Epithelial cell of umbilical artery (primary cell): ENCODE data around the gene TRAPPC2L. TPM values are rescaled to one million over a fixed set of nuclear protein-coding genes. Genes with fewer than 3 reads are reported as not detected.

Experiments
- total RNA-seq: library from RNA; depleted of rRNA; stranded (reverse); fragments of >200 nt; gene quantifications from 2 replicates; pipeline ENCODE4 v1.2.3, GENCODE V29; 2014

The TRAPPC2L gene, protein sequence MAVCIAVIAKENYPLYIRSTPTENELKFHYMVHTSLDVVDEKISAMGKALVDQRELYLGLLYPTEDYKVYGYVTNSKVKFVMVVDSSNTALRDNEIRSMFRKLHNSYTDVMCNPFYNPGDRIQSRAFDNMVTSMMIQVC
- 42.9 and 61.4 TPM in 2 replicates for total RNA-seq

DNA sequence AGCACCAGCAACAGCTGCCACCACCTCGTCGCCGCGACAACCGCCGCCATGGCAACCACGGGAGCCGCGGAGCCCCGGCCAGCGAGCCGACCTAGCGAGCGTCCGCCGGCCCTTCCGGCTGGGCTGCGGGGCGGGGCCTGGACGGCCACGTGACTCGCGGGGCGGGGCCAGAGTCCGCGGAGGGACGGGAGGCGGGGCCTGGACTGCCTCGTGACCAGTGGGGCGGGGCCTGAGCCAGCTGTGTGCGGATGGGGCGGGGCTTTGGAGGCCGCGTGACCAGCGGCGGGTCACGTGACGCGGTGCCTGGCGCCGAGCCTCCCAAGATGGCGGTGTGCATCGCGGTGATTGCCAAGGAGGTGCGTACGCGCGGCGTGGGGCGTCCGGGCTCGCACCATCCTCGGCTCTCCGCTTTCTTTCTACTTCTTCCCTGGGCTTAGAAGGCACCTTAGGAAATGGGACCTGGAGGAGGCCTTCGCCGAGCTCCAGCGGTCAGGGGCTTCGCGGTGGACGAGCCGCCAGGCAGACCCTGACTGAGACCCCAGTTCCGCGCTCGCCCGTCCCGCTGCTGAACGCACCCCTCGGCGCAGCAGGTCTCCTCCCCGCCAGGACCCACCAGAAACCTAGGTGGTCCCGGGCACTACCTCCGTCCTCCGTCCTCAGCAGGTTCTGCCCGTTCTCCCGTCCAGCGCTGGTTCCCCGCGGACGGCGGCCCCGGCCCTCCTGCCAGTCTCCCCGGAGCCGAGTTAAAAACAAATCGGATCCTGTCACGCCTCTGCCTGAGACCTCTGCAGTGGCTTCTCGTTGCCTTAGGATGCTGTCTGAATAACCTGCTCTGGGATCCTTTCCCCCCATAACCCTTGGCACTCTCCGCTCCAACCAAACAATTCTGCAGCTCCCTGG is at the start of gene TRAPPC2L, which contains the start of gene GALNS:
TSS of gene TRAPPC2L (plus strand) at position 300 of the 900 bp plus-strand sequence. CDS start at position 324, 24 bp downstream.
TSS of gene GALNS (minus strand) at position 120 of the 900 bp plus-strand sequence. CDS start at position 50, 70 bp downstream.

DNA sequence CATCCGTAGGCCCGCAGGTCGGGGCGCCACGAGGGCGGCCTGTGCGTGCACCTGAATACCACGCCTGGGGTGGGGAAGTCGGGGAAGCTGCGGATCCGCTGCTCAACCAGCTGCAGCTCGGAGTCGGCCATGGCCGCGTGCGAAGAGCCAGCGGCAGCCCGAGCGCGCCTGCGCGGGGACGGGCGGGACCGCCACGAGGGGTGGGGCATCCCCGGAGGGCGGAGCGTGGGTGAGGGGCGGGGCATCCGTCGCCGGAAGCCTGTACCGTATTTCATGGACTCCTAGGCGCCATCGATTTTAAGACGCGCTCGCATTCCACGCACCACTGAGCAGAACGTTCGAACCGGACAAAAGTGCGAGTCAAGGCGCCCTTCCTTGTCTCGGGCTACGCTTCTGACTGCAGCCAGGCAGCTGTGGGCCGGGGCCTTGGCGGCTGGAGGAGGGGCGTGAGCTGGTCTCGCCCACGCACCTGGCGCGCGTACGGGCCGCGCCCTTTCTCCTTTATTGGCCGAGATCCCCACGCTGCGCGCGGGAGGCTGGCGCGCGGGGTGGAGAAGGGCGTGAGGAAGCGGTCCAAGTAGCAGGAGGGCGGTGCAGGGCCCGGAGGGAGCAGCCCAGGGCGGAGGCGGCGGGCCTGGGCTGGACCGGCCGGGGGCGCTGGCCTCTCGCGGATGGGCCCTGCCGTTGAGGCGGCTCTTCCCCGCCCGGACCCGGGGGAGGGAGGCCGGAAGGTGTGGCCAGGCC is 45.0 kb upstream of the TRAPPC2L start, which contains the start of gene APRT:
TSS of gene APRT (minus strand) at position 160 of the 744 bp plus-strand sequence. CDS start at position 131, 29 bp downstream.

DNA sequence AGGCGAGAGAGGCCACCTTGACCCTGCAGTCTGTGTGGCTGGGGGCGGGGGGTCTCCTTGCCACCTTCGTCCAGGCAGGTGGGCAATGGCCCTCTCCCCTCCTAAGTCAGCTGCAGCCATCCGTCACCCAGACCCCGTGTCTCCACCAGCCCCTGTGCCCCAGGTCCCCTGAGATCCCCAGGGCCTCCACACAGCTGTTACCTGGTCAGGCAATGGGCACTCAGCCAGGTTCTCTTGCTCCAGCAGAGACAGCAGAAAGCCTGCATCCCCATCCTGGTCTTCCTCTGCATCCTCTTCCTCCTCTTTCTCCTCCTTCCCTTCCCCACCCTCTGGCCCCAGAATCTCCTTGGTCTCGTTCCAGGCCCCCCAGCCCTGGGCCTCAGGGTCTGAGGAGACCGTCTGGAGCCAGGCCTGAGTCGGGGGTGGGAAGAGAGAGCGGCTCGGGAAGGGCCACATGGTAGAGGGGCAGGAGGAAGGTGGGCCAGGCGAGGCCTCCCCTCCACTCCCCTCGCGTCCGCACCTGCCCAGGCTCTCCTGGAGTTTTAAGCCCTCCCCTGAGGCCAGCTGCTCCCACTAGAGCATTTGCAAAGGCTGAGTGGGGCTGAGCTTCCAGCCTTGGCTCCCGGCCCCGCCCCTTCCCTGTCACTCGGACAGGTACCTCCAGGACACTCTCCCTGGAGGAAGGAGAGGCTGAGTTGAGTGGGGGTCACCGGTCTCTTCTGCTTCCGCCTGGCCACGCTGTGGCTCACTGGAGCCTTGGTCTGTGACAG is 9.4 kb downstream of the TRAPPC2L start, which contains the start of gene PABPN1L:
TSS of gene PABPN1L (minus strand) at position 510 of the 770 bp plus-strand sequence. CDS start at position 456, 54 bp downstream.

Other genes with a start within 250 kb of the TRAPPC2L start
- not detected in 2 replicates for gene IL17C, start 218.6 kb upstream of the TRAPPC2L start, total RNA-seq
- gene CYBA, start 206.1 kb upstream of the TRAPPC2L start, total RNA-seq = 27.1 and 97.4 TPM in 2 replicates
- 79.2 and 82.8 TPM in 2 replicates for gene MVD, start 194.0 kb upstream of the TRAPPC2L start, total RNA-seq
- 0.32 TPM in 1 of 2 replicates, not detected in the other for gene SNAI3, start 170.6 kb upstream of the TRAPPC2L start, total RNA-seq
- 24.9 and 26.3 TPM in 2 replicates for gene RNF166, start 150.7 kb upstream of the TRAPPC2L start, total RNA-seq
- gene CTU2, start 150.6 kb upstream of the TRAPPC2L start, total RNA-seq = 29.3 and 41.6 TPM in 2 replicates
- 167 and 169 TPM in 2 replicates for gene PIEZO1, start 71.9 kb upstream of the TRAPPC2L start, total RNA-seq
- 13.3 and 17.0 TPM in 2 replicates for gene CDT1, start 53.3 kb upstream of the TRAPPC2L start, total RNA-seq
- gene APRT, start 45.2 kb upstream of the TRAPPC2L start, total RNA-seq = 121 and 151 TPM in 2 replicates
- 11.7 and 16.9 TPM in 2 replicates for gene GALNS, start 180 bp upstream of the TRAPPC2L start, total RNA-seq
- not detected in 2 replicates for gene PABPN1L, start 9.5 kb downstream of the TRAPPC2L start, total RNA-seq
- not detected in 2 replicates for gene CBFA2T3, start 120.1 kb downstream of the TRAPPC2L start, total RNA-seq
- gene ACSF3, start 236.7 kb downstream of the TRAPPC2L start, total RNA-seq = 28.6 and 29.6 TPM in 2 replicates